CD4-positive, alpha-beta T cell treated with Interleukin-4 for 1 hour (primary cell): ENCODE measurements around the gene PPP1R13B.
"Not testable (repeated sequence)": the region's sequence is repeated elsewhere in the genome, so short reads cannot be mapped to it uniquely, and the experiment has no call there.

Source experiments
- DNase-seq, 2 donors: peaks; one replicate each; pipeline ENCODE4 v3.0.0-alpha.2; 2020 to 2022

Gene PPP1R13B

GRCh38 chr14:103695296-103696069 is 151.9 kb downstream of the PPP1R13B start:
- no peak for DNase-seq

- no peak for DNase-seq
These were observed 152.8 kb downstream of the PPP1R13B start for GRCh38 chr14:103694572-103695026.

GRCh38 chr14:103693515-103693914 is 153.9 kb downstream of the PPP1R13B start:
- DNase-seq: no peak

GRCh38 chr14:103692871-103693270 is 154.5 kb downstream of the PPP1R13B start:
- DNase-seq: no peak

- no peak for DNase-seq
These were observed 155.2 kb downstream of the PPP1R13B start for GRCh38 chr14:103692159-103692558.

- not testable (repeated sequence) for DNase-seq
These were observed 155.7 kb downstream of the PPP1R13B start for GRCh38 chr14:103691655-103692054.

- DNase-seq: no peak
These were observed 157.0 kb downstream of the PPP1R13B start for GRCh38 chr14:103690332-103690731.

- no peak for DNase-seq
These were observed 158.2 kb downstream of the PPP1R13B start for GRCh38 chr14:103688906-103689902.

GRCh38 chr14:103688441-103688840 is 158.9 kb downstream of the PPP1R13B start:
- no peak for DNase-seq

GRCh38 chr14:103687712-103688111 is 159.7 kb downstream of the PPP1R13B start:
- no peak for DNase-seq

GRCh38 chr14:103686831-103687485 is 160.4 kb downstream of the PPP1R13B start:
- DNase-seq: no peak

GRCh38 chr14:103685276-103686211 is 161.8 kb downstream of the PPP1R13B start:
- DNase-seq: no peak

- no peak for DNase-seq
These were observed 162.5 kb downstream of the PPP1R13B start for GRCh38 chr14:103684871-103685270.

GRCh38 chr14:103684471-103684870 is 162.9 kb downstream of the PPP1R13B start:
- DNase-seq: no peak
